Upper lobe of right lung (tissue), 1 donor: ENCODE data around the gene SALL4. TPM values are rescaled to one million over a fixed set of nuclear protein-coding genes. Genes with fewer than 3 reads are reported as not detected.

Experiments
- ATAC-seq: fragments of 200-7000 bp; cut with Tn5 transposase; one replicate; pipeline ENCODE4 v1.9.1; 2020; ENCODE audit warnings: mild to moderate bottlenecking, moderate library complexity
- DNase-seq: peaks from one replicate; pipeline ENCODE4 v3.0.0-alpha.2; 2020
- H3K27ac ChIP-seq: fragments of 200-600 bp; one replicate; pipeline ENCODE4 v1.8.0; 2022
- H3K27me3 ChIP-seq: fragments of 200-600 bp; one replicate; pipeline ENCODE4 v1.8.0; 2022; ENCODE audit warnings: mild to moderate bottlenecking
- H3K36me3 ChIP-seq: fragments of 200-600 bp; one replicate; pipeline ENCODE4 v1.8.0; 2022
- H3K4me1 ChIP-seq: fragments of 200-600 bp; one replicate; pipeline ENCODE4 v1.8.0; 2022
- H3K4me3 ChIP-seq: fragments of 200-600 bp; one replicate; pipeline ENCODE4 v1.8.0; 2022; ENCODE audit warnings: mild to moderate bottlenecking
- H3K9me3 ChIP-seq: fragments of 200-600 bp; one replicate; pipeline ENCODE4 v1.8.0; 2022
- intact Hi-C: fragments of 100-400 bp; cut with DNase I; formaldehyde crosslinking; loops from one replicate; pipeline ENCODE4 v1.11.0; 2022
- total RNA-seq: library from RNA; stranded (reverse); fragmentation: NEBNext Ultra II Directional; extraction: Animal tissue kit (Norgen Biotek cat#: 25700); gene quantifications from one replicate; pipeline ENCODE4 v1.2.1, GENCODE V29; 2021
- TF ChIP-seq, protein P1 (sequence below): fragments of 200-600 bp; IDR thresholded peaks from one replicate; pipeline ENCODE4 v1.8.0; 2022; ENCODE audit warnings: antibody characterized with exemption
- donor health status: DM: no; HTN: yes; CAD: no; lungs with severe emphysema.

SALL4 gene
- total RNA-seq, 1 donor from 2014 or later = 0.43 TPM

DNA sequence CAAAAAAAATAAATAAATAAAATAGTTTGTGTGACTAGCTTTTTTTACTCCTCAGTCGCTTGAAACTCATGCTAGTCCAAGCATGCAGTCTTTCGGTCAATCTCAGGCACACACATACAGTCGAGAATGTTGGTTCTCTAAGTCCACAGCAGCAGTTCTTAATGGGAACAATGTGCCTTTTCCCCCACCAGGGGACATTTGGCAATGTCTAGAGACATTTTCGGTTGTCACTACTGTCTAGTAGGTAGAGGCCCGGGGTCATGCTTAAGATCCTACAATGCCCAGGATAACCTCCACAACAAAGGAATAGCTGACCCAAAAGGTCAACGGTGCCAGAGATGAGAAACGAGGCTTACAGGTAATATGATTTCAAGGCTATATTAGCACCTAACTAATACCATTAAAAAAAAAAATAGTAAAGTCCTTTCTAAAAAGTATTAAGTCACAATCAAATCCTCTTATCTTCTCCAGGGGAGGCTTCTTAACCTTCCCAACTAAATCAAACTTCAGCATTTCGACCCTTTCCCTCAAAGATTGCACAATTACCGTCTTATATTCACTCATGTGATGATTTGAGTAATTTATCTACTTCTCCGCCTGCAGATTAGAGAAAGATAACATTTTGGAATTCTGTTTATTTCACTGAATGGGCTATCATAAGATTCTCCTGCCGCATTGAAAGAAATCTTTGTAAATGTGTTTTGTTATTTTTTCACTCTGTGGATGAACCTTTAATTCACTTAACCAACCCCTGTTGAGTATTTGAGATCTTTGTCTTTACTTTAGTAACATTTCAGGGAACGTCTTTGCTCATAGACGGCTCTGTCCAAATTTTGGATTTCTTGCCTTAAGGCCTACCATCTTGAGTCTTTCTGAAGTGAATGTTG is 8.1 kb upstream of the SALL4 start:
- Histone ChIP-seq H3K4me1 (no peaks in the 10 kb centered on the region), H3K9me3 (no peaks in the 10 kb centered on the region), H3K27ac (no peak overlapping the region), H3K27me3 (no peaks in the 10 kb centered on the region), H3K4me3 (no peak overlapping the region), H3K36me3 (no peaks in the 10 kb centered on the region)
- no peak for ATAC-seq
- TF ChIP-seq, protein P1, sequence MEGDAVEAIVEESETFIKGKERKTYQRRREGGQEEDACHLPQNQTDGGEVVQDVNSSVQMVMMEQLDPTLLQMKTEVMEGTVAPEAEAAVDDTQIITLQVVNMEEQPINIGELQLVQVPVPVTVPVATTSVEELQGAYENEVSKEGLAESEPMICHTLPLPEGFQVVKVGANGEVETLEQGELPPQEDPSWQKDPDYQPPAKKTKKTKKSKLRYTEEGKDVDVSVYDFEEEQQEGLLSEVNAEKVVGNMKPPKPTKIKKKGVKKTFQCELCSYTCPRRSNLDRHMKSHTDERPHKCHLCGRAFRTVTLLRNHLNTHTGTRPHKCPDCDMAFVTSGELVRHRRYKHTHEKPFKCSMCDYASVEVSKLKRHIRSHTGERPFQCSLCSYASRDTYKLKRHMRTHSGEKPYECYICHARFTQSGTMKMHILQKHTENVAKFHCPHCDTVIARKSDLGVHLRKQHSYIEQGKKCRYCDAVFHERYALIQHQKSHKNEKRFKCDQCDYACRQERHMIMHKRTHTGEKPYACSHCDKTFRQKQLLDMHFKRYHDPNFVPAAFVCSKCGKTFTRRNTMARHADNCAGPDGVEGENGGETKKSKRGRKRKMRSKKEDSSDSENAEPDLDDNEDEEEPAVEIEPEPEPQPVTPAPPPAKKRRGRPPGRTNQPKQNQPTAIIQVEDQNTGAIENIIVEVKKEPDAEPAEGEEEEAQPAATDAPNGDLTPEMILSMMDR = no peak
- intact Hi-C loops = no loop called here
- no peak for DNase-seq

DNA sequence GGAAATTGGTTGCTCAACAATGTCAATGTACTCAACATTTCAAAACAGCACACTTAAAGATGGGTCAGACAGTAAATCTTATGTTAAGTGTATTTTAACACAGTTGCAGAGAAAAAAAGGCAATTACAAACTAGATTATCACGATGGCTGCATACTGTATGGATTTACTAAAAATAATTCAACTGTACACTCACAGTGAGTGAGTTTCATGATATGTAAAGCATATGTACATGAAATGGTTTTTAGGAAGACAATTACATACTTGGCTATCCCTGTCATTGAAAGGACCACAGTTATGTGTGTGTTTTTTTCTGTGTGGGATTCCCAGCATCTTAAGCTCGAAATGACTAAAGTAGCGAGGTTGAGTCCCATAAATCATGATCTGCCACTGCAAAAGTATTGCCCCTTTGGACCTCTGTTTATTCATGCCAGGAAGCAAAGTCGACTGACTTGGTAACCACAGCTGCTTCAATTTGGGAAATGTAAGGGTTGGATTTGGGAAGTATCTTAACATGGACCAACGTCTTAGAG is 5.5 kb upstream of the SALL4 start:
- H3K27ac ChIP-seq = no peak overlapping the region
- no peaks in the 10 kb centered on the region for H3K4me1 ChIP-seq
- no peaks in the 10 kb centered on the region for H3K9me3 ChIP-seq
- ATAC-seq = no peak
- TF ChIP-seq, protein P1 = no peak
- intact Hi-C loops = no loop called here
- no peaks in the 10 kb centered on the region for H3K36me3 ChIP-seq
- no peak for DNase-seq
- no peak overlapping the region for H3K4me3 ChIP-seq
- peaks cover under 1% of the 10 kb centered on the region for H3K27me3 ChIP-seq

DNA sequence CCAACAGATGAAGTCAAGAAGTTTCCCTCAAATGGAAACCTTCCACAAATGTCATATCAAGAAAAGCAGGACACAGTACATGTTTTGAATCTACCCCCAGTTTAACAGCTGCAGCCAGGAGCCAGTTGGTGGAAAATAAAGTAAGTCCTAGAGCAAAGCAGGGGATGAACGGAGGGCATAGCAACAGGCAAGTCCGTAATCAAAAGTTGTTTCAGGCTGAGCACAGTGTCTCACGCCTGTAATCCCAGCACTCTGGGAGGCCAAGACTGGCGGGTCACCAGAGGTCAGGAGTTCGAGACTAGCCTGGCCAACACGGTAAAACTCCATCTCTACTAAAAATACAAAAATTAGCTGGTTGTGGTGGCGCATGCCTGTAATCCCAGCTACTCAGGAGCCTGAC is 2.4 kb upstream of the SALL4 start:
- peaks cover 18% of the 10 kb centered on the region for H3K4me1 ChIP-seq
- no peak overlapping the region for H3K27ac ChIP-seq
- no peak for ATAC-seq
- H3K27me3 ChIP-seq = peaks cover 29% of the 10 kb centered on the region
- H3K9me3 ChIP-seq = no peaks in the 10 kb centered on the region
- H3K4me3 ChIP-seq = no peak overlapping the region
- TF ChIP-seq, protein P1 = no peak
- no peaks in the 10 kb centered on the region for H3K36me3 ChIP-seq
- intact Hi-C loops = no loop called here
- DNase-seq = no peak

DNA sequence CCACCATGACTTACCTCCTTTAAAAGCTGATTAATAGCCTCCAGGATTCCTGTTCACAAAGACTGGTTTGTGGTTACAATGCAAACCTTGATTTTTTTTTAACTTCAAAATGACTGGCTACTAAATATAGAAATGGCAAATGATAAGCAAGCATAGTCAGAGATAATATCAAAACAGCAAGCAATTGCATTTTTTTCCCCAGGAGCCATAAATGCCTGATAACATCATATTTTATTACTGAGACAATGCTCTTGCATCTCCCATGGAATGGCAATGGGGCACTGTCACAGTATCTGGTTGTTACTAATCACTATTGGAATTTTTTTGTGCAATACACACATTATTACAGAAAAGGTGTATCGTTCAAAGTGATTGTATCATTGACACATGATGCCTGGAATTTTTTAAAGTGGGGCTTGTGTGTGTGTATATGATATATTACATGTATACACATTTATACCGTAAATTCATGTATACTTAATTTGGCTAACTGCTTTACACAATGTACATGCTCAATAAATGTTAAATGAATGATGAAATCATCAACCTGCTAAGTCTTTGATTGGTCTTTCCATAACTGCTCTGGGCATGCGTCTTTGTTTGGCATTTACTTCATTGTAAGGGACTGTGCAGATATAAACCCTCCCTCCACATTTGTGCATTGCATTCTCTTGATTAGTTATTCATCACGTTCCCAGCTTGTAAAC is 980 bp upstream of the SALL4 start:
- Histone ChIP-seq H3K9me3 (no peaks in the 10 kb centered on the region), H3K4me1 (peaks cover 22% of the 10 kb centered on the region), H3K27me3 (peaks cover 42% of the 10 kb centered on the region), H3K4me3 (no peak overlapping the region), H3K36me3 (no peaks in the 10 kb centered on the region), H3K27ac (no peak overlapping the region)
- intact Hi-C loops = no loop called here
- TF ChIP-seq, protein P1 = no peak
- ATAC-seq (no peak), DNase-seq (no peak)

DNA sequence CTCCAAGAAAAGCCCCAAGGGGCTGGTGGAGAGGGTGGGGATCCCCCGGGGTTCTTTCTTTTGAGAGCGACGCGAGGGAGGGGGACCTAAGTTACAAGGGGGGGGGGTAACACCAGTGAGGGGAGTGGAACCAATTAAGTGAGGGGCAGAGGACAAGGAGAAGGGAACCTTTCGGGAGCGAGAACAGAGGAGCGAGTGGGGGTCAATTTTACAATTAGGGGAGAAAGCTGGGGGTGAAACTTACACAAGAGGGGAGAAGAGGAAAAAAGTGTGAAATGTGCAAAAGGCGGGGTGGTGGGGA is 548 bp downstream of the SALL4 start:
- TF ChIP-seq, protein P1 = no peak
- Histone ChIP-seq H3K27me3 (peaks cover 42% of the 10 kb centered on the region), H3K9me3 (no peaks in the 10 kb centered on the region), H3K4me1 (peaks cover 22% of the 10 kb centered on the region), H3K36me3 (no peaks in the 10 kb centered on the region), H3K27ac (no peak overlapping the region), H3K4me3 (peak overlapping the region; percentile 45)
- ATAC-seq (no peak), DNase-seq (no peak)
- intact Hi-C loops = no loop called here
